GM12878 (cell line): ENCODE results near the gene RUSC1.

ENCODE experiments used
- BRCA1 ChIP-seq: IDR thresholded peaks from 2 replicates; pipeline ENCODE4 v1.6.1; 2011; ENCODE audit warnings: low read depth, low read length, improper control_type of control experiment
- CTCF ChIP-seq, 3 experiments: IDR thresholded peaks in 2 of 3; conservative IDR thresholded peaks in 1 of 3; 2 replicates each; pipeline ENCODE4 v1.5.1; 2011; ENCODE audit warnings: low read depth in 3 of 3, low read length in 3 of 3, mild to moderate bottlenecking in 3 of 3, control low read depth in 2 of 3, moderate library complexity in 2 of 3, inconsistent platforms in 1 of 3, mixed read lengths in 1 of 3; ENCODE audit not compliant: control insufficient read depth in 2 of 3, insufficient read depth in 1 of 3; ENCODE audit errors: extremely low read depth in 1 of 3
- EZH2 ChIP-seq: IDR thresholded peaks from 2 replicates; pipeline ENCODE4 v1.6.1; 2012; ENCODE audit warnings: low read depth, mild to moderate bottlenecking, control low read depth, inconsistent platforms, low read length, borderline replicate concordance; ENCODE audit not compliant: control insufficient read depth
- MEF2A ChIP-seq: IDR thresholded peaks from 2 replicates; pipeline ENCODE4 v1.6.1; 2011; ENCODE audit warnings: low read depth, mild to moderate bottlenecking, low read length, moderate library complexity; ENCODE audit not compliant: insufficient read depth
- NFIC ChIP-seq: IDR thresholded peaks from 2 replicates; pipeline ENCODE4 v1.6.1; 2012; ENCODE audit warnings: low read depth, mild to moderate bottlenecking, inconsistent platforms, low read length, moderate library complexity
- RBBP5 ChIP-seq: fragments of 200-600 bp; sonication (generic); conservative IDR thresholded peaks from 2 replicates; pipeline ENCODE4 v1.6.1; 2016
- TAF1 ChIP-seq: IDR thresholded peaks from 2 replicates; pipeline ENCODE4 v1.6.1; 2011; ENCODE audit warnings: mild to moderate bottlenecking, low read depth, low read length, borderline replicate concordance
- ZBTB11 ChIP-seq: fragments of 450-650 bp; formaldehyde crosslinking; IDR thresholded peaks from 2 replicates; pipeline ENCODE4 v1.5.0; 2022; ENCODE audit warnings: mild to moderate bottlenecking, missing genetic modification characterization
- ZNF384 ChIP-seq: IDR thresholded peaks from 2 replicates; pipeline ENCODE4 v1.6.1; 2012; ENCODE audit warnings: low read depth, mild to moderate bottlenecking, low read length, improper control_type of control experiment, borderline replicate concordance

GRCh38 chr1:155295183-155295941, 25.3 kb upstream of the RUSC1 start:
- TF ChIP-seq BRCA1 = no peak
- TF ChIP-seq NFIC = no peak
- TF ChIP-seq ZNF384 = no peak
- TF ChIP-seq RBBP5 = no peak
- no peak for TF ChIP-seq ZBTB11
- no peak for TF ChIP-seq EZH2
- no peak for TF ChIP-seq TAF1
- TF ChIP-seq MEF2A = no peak
- TF ChIP-seq CTCF (IDR thresholded peaks at IDR 0.05 in 2 of 3, conservative IDR thresholded peaks at IDR 0.05 in 1 of 3; ENCODE audit: control insufficient read depth in 2 of 3, extremely low read depth in 1 of 3, insufficient read depth in 1 of 3, low read depth in 3 of 3, low read length in 3 of 3) = no peak
